Neural cell (in vitro differentiated cells): Measurements from ENCODE around the gene USP17L30.
"Not testable (repeated sequence)": the region's sequence is repeated elsewhere in the genome, so short reads cannot be mapped to it uniquely, and the experiment has no call there.

ENCODE experiments used
- EP300 ChIP-seq: fragments of 450-650 bp; conservative IDR thresholded peaks from 2 replicates; pipeline ENCODE4 v1.6.1; 2014; ENCODE audit warnings: antibody characterized with exemption, mild to moderate bottlenecking, moderate library complexity; ENCODE audit not compliant: poor library complexity, severe bottlenecking
- POLR2AphosphoS5 ChIP-seq: IDR thresholded peaks from 2 replicates; pipeline ENCODE4 v1.6.1; 2012
- TF ChIP-seq, protein P1 (sequence below): fragments of 450-650 bp; IDR thresholded peaks from 2 replicates; pipeline ENCODE4 v1.5.1; 2014; ENCODE audit warnings: antibody characterized with exemption, mild to moderate bottlenecking, moderate library complexity; ENCODE audit not compliant: poor library complexity, severe bottlenecking

DNA sequence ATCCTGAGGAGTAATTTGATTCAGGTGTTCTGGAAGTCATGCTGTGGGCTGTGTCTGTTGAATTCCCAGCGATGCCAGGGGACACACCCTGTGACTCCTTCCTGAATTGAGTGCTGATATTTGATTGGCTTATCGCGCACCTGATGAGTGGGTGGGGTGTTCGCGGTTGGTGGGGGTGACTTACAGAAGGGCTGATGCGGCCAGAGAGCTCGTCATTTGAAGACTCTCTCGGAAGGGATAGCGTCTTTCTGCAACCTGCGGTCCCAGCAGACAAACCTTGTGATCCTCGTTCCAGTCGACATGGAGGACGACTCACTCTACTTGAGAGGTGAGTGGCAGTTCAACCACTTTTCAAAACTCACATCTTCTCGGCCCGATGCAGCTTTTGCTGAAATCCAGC, 23.8 kb upstream of the USP17L30 start, which contains the start of gene USP17L5:
- not testable (repeated sequence) for TF ChIP-seq POLR2AphosphoS5, EP300
- TF ChIP-seq, protein P1, sequence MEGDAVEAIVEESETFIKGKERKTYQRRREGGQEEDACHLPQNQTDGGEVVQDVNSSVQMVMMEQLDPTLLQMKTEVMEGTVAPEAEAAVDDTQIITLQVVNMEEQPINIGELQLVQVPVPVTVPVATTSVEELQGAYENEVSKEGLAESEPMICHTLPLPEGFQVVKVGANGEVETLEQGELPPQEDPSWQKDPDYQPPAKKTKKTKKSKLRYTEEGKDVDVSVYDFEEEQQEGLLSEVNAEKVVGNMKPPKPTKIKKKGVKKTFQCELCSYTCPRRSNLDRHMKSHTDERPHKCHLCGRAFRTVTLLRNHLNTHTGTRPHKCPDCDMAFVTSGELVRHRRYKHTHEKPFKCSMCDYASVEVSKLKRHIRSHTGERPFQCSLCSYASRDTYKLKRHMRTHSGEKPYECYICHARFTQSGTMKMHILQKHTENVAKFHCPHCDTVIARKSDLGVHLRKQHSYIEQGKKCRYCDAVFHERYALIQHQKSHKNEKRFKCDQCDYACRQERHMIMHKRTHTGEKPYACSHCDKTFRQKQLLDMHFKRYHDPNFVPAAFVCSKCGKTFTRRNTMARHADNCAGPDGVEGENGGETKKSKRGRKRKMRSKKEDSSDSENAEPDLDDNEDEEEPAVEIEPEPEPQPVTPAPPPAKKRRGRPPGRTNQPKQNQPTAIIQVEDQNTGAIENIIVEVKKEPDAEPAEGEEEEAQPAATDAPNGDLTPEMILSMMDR, result not testable (repeated sequence)
